ENCODE data around the gene REEP2.

REEP2 gene

DNA sequence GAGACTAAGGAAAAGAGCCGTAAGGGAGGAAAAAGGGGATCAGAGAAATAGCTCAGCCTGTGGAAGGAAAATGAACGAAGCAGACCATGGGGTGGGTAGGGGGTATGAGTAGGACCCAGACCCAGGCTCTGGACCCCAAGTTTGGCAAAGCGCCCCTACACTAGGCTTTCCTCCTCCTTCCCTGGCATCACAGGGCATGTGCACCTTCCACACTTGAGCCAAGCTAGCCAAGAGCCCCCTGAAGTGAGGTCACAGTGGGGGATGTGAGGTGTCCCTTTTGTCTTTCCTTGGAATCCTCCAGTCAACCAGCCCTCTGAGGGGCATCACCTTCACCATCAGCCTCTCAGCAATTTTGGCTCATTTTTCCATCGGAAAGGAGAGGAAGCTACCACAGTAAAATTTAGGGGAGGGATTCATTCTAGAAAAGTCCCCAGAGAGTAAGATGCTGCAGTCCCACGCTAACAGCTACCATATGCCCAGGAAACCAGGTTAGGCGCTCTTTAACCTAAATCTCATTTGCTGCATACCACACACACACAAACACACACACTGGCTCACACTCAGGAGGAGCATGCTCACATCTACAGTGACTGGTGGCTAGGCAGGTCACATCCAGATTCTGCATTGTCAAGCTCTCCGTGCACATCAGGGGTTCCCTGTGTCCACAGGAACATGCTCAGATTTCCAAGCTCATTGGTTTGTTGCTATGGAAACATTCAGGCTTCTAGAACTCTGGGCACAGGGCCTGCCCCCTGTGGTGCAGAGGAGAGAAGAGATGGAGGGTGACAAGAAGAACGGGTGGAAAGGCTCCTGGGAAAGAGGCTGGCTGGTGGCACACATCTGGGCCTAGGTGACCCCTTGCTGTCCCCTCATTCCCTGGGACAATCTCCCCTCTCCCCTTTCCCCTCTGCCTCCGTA, 9.9 kb downstream of the REEP2 start:
- DNase-seq = no peak

DNA sequence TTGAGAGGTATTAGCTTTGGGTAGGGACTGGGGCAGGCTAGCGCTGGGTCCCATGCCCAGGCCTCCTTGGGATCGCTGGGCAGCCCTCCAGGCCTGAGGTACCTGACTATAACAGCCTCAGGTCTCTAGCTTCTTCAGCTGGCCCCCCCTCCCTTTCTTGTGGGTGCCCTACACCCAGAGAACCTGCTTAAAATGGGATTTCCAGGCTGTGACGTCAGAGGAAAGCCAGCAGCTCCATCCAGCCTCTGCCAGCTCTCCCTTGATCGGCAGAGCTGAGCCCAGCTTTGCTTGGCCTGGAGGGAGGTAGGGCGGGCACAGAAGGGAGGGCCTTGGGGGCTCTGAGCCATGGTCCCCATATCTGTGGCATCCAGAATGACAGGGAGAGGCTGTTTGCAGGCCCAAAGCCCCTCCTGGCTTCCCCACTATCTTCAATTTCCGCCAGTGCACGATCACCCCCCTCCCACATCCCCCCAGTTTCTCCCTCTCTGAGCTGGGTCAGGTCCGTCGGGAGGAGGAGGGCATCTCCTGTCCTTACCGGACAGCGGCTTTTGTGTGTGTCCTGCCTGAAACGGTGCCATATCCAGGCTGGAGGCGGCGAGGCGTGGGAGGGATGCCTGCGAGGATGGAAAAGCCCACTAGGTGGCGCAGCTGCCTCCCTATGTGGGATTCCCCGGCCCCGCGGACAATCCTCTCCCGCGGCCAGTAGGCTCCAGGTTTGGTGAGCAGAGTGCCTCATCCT, 10.8 kb downstream of the REEP2 start:
- DNase-seq = peak; percentile 79

DNA sequence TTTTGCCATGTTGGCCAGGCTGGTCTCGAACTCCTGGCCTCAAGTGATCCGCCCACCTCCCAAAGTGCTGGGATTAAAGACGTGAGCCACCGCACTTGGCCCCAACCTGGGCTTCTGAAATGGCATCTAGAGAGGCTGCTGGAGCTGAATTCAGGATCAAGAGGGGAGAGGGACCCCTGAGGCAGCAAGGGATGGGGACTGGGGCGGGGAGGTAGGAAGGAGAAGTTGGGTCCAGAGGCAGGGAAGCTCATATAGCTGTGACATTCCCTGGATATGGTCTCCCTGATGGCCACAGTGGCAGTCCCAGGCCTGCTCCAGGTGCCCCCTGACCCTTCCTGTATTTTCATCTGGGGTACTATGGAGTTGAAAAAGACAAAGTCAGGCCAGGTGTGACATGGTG, 12.1 kb downstream of the REEP2 start:
- no peak for DNase-seq

DNA sequence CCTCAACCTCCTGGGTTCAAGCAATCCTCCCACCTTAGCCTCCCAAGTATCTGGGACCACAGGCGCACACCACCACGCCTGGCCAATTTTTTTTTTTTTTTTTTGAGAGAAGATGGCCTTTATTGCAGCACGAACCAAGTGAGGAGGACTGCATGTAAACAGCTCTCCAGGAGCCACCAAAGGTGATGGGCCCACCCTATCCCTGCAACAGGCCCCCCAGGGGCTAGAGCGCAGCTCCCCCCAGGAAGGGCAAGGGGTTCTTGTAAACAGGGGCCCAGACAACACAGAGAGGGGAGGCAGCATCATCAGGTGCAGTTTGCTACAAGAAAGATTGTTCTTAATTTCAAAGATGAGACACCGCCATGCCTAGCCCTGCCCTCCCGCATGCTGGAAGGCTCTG, 13.9 kb downstream of the REEP2 start:
- no peak for DNase-seq

DNA sequence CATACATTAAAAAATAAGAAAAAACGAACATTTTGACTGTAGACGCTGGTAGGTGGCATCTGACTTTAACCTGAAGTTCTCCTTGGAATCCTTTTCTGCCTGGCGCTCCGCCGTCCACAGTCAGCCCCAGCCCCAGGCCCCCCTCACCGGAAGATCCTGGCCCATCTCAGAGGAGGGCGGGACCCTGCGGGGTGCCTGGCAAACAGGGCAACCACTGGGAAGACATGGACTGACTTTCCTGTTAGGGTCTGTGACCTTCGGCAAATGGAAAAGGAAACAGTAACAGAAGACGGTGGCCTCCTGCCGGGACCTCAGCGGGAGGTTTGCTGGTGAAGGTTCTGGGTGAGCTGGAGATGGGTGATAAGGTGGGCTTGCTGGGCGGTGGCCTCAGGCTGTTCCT, 14.7 kb downstream of the REEP2 start:
- DNase-seq = no peak

DNA sequence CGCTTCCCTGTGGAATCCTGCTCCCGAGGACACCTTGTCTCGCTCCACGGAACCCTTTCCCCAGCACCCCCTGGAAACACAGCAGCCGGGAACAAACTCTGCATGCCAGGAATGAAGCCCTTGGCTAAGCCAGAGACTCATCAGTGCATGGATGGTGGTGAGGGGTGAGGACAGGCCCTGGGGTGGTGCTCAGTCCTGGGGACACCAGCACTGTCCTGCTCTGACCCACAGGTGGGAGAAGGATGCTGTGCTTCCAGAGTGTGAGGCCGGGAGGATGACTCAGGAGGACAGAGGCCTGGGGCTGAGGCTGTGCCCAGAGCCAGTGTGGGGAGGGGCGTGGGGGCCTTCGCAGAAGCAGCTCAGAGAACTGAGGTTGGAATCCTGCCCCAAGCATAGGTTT, 15.3 kb downstream of the REEP2 start:
- no peak for DNase-seq

DNA sequence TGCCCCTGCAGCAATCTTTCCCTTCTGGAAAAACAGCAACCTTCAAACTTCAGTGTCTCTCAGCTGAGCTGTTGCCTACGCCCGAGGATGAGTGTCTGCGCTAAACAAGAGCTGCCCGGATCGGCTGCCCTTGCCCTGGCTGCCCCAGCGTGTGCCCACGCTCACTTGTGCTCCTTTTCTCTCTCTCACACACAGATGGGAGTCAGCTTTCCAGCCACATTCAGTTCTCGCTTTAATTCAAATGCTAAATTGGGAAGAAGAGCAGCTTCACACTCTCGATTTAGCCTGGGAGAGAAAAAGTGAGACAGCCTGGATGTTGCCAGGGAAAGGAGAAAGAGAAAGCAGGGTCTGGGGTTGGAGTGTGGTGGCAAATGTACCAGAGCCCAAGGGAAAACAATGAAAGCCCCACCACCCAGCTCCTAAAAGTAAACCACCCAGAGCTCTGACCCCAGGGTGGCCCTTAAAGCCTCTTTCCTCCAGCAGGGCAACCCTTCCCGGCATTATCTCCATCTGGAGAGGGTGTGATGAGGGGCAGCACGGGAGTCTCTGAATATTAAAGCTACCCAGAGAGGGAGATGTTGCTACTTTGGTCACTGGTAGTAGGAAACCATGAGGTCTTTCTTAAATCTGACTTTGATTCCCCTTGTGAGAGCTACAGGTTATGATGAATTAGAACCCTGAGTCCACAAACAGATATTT, 16.5 kb downstream of the REEP2 start:
- no peak for DNase-seq

DNA sequence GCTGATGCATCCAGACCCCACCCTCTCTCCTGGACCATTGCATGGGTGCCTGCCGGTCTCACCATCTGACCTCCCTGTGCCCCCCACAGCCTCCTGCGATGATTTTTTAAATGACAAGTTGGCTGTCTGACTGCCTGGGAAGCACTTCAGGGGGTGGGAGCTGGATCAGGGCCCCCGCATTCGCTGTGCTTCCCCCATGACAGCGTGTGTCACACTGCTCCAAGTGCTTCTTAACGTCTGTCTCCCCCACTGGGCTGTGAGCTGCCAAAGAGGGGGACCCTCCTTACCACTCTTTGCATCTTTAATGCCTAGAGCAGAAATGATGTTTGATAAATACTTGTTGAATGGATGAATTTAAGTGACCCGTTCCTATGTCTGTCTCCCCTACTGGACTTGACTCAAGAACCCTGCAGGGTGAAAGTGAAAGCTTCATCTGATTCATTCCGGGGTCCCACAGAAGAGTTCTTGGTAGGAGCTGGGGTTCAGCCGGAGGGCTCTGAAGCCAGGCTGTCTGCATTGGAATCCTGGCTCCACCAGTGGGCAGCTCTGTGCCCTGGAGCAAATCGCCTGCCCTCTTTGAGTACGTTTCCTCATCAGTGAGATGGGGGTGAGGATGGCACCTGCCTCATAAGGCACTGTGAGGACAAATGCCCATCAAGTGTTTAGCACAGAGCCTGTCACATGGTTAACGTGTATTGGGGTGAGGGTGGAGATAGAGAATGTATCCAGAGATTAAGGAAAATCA, 18.8 kb downstream of the REEP2 start:
- DNase-seq = no peak

DNA sequence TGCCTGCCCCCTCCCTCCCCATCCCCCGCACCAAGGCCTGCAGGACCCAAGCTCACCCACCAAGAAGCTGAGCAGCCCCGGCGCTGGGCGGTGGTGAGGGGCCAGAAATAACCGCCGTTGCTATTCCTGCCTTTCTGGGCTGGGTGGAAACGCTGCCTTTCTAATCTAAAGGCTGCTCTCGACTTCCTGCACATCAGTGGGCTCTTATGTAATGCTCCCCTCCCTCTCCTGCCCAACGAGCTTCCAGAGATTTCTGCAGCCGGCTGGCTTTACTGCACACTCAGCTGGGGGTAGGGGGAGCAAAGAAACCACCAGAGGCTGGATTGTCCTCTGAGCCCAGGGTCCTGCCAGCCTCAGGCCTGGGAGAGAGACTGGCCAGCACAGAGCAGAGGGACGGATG, 19.5 kb downstream of the REEP2 start:
- no peak for DNase-seq

DNA sequence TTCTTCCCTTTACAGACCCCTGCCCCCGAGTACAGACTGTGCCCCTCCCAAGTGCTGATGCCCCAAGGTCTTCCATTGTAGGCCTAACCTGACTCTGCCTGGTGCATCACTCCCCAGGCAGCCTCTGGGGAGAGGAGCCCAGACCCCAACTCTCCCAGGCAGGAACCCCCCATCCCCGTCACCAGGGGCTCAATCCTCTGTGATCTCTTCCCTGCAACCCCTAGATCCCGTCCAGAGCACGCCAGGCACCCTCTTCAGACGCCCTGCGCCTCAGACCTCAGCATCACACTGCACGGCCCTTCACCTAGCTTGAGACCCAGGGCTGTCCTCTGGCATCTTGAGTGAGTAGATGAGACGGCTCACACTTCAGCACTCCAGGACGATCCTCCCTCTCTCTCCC, 20.0 kb downstream of the REEP2 start:
- DNase-seq = no peak

DNA sequence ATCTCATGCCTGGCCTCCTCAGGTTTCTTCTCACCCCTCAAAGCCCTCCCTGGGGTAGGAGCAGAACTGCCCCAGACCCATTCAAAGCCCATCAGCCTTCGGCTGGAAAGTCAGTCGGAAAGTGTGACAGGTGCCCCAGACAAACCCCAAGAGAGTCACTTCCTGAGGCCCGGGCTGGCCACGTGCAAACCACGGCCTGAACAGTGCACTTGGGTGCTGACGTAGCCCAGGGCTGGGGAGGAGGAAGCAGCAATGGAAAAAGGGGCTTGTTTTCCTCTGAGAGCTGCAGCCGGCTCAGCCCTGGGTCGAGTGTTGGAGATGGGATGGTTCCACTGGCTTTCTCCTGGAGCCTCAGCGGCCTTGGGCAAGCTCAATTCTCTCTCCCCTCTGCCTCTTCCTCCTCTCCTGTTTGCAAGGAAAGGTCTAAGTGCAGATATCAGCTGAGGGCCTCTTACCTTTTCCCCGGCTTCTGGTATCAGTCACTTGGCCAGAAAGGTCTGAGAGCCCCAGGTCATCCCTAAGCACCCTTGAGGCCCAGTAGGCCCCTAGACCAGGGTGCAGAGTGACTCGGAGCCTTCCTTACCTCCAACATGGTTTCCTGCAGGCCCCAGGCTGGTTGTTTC, 20.6 kb downstream of the REEP2 start:
- peak; percentile 74 for DNase-seq

DNA sequence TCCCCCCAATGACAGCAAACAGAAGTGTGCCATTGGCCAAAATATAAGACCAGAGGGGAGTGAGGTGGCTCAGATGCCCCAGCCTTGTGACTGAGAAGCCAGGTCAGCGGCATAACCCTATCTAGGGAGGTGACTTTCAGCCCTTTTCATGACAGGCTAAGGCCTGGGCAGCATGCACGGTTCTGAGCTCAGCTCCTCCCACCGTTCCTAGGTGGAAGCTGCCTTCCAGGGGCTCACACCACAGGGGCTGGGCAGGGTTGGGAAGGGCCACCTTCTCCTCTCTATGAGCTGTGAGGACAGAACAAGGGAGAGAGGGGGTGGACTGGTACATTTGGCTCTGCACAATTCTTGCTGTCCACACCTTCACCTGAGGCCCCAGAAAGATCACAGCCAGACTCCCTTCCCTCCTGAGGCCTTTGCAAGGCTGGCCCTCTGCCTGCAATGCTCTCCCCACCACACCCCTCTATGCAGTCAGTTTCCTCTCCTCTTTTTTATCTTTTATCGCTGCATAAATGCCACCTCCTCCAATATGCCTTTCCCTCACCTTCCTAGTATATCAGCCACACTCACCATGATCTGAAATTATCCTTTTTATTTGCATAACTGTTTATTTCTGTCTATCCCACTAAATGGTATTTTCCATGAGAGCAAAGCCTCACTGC, 21.3 kb downstream of the REEP2 start:
- no peak for DNase-seq

DNA sequence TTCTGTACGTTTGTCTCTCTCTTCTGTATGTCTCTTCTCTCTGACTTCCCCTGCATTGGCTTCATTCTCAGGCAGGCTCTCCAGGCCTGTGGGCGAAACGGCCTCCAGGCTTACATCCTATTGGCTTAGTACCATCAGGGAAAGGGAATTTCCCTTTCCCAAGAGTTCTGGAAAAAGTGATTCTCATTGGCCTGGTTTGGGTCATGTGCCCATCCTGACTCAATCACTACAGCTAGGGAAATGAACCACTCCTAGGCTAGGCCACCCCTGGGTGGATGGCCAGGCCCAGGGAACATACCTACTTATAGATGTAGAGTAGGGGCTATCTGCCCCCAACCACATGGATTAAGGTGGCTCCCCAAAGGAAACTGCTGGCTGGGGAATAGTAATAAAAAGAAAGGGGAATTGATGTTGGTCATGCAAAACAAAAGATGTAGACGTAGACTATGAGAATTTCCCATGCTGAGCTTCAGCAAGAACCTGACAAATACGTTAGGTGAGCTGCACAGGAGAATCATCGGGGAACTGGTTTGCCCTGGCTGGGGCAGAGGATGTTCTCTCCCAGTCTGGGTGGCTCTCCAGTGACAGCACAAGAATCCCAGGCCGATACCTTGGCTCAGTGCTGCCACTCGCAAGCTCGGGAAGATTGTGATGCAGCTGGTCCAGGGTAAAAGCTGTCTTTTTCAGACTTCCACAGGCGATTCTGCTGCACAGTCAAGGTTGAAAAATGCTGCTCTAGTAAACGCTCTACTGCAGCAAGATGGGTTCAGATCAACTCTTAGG, 22.7 kb downstream of the REEP2 start:
- no peak for DNase-seq

DNA sequence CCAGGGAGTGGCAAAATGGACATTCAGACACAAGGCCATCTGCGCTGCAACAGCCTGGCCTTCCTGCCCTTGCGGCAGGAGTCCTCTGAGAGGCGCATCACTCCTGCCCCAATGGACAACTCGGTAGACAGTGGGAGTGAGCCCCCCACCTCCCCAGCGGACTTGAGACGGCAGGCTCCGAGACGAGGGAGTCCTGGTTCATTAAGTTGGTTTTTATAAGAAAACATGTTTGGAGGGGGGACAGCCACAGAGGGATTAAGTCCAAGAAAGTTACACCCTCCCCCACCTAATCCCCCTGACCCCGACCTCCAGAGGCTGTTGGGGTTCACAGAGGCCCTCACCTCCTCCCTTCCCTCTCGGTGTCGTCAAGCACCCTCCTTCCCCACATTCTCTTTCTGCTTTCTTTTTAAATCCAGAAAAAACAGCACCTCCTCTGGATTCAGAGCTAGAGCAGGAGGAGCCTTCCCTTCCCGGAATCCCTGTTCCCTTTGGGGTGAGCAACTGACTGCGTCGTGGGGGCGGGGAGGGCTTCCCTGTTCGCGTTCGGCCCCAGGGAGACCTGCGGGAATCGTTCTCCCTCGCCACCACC, 24.7 kb downstream of the REEP2 start:
- no peak for DNase-seq

DNA sequence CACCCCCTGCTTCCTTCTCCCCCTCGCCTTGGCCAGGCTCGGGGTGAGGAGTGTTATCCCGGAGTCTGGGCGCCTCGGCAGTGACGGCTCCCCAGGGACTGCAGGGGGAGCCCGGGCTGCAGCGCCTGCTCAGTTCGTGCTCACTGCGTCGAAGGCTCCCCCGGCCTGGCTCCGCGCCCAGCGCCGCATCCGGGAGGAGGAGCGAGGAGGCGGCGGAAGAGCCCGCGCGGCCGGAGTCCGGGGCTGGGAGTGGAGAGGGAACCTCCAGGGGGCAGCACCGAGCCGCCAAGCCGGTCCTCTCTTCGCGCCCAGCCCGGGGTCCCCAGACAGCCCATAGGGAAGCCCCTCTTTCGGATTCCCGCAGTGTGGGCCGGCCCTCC, 25.1 kb downstream of the REEP2 start:
- DNase-seq = peak; percentile 95

DNA sequence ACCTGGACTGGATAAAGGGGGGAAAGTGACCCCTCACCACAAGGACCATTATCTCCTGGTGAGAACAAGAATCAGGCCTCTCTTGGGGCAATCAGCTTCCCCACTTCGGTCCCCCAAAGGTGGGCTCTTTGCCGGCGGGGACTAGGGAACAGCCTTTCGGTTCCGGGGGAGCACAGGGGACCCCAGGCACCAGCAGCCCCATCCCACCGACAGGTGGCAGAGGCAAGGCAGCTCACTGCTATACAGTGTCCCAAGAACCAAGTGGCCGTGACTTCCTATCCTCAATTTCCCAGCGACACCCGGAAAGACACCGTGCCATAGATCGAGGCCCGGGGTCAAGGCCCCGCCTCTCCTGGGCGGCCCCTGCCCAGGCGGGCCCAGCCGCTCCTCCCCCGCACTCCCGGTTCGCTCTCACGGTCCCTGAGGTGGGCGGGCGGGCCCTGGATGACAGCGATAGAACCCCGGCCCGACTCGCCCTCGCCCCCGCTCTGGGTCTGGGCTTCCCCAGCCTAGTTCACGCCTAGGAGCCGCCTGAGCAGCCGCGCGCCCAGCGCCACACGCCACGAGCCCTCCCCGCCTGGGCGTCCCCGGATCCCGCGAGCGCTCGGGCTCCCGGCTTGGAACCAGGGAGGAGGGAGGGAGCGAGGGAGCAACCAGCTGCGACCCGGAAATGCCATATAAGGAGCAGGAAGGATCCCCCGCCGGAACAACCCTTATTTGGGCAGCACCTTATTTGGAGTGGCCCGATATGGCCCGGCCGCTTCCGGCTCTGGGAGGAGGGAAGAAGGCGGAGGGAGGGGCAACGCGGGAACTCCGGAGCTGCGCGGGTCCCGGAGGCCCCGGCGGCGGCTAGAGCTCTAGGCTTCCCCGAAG, 25.8 kb downstream of the REEP2 start:
- DNase-seq = peak; percentile 95

DNA sequence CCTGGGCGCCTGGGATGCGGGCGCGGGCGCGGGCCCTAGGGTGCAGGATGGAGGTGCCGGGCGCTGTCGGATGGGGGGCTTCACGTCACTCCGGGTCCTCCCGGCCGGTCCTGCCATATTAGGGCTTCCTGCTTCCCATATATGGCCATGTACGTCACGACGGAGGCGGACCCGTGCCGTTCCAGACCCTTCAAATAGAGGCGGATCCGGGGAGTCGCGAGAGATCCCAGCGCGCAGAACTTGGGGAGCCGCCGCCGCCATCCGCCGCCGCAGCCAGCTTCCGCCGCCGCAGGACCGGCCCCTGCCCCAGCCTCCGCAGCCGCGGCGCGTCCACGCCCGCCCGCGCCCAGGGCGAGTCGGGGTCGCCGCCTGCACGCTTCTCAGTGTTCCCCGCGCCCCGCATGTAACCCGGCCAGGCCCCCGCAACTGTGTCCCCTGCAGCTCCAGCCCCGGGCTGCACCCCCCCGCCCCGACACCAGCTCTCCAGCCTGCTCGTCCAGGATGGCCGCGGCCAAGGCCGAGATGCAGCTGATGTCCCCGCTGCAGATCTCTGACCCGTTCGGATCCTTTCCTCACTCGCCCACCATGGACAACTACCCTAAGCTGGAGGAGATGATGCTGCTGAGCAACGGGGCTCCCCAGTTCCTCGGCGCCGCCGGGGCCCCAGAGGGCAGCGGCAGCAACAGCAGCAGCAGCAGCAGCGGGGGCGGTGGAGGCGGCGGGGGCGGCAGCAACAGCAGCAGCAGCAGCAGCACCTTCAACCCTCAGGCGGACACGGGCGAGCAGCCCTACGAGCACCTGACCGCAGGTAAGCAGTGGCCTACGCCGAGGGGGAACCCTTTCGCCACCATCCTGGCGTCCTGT, 26.6 kb downstream of the REEP2 start, which contains the start of gene EGR1:
TSS of gene EGR1 (plus strand) at position 219 of the 864 bp plus-strand sequence. CDS start at position 502, 283 bp downstream.
- DNase-seq = peak; percentile 95

DNA sequence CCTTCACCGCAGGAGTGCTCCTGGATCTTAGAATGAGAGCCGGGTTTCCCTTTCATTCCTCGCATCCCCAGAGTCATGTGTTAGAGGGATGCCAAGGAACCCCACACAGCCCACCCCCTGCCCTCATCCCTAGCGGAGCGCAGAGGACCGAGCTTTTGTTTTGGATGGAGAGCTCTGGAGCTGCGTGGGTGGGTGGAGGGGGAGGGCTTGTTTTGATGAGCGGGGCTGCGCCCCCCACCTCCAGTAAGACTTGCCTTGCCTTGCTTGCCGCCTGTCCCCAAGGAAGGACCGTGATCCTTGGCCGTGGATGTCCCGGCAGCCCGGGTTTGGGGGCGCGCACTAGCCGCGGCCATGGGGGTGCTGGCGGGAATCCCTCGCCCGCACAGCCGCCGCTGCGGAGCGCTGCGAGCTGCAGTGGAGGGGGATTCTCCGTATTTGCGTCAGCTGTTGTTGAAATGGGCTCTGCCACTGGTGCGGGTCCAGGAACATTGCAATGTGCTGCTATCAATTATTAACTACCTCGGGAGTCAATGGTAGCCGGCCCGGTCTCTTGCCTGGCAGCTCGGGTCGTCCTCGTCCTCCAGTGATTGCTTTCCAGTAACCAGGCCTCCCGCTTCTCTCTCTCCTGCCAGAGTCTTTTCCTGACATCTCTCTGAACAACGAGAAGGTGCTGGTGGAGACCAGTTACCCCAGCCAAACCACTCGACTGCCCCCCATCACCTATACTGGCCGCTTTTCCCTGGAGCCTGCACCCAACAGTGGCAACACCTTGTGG, 27.5 kb downstream of the REEP2 start:
- no peak for DNase-seq
